NT2/D1 (cell line): ENCODE measurements around the gene FAM181A.

Experiments
- SUZ12 ChIP-seq: IDR thresholded peaks from 2 replicates; pipeline ENCODE4 v1.6.1; 2011; ENCODE audit not compliant: insufficient read length, insufficient read depth; ENCODE audit errors: extremely low read depth
- YY1 ChIP-seq: IDR thresholded peaks from 2 replicates; pipeline ENCODE4 v1.6.1; 2011; ENCODE audit not compliant: insufficient read length, insufficient read depth

DNA sequence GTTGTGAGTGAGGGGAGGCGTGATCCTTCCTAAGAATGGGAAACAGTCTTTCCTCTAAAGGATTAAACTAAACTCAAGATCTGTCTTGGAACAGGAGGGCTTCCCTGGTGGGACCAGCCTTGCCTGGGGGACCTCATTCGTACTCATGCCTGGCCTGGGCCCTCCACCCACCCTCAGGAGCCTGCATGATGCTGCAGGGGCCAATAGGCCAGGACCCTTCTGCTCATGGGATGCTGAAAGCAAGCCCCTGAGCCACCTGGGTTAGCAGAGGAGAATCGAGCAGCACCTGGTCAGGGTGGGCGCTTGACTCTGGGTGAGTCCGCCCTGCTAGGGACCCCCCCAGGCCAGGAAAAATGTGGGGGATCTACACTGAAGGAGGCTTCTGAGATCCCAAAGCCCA lies 48.3 kb upstream of the FAM181A start:
- TF ChIP-seq SUZ12 (no peak), YY1 (no peak)
